ENCODE results near the gene TARDBP.
"Not testable (repeated sequence)": the region's sequence is repeated elsewhere in the genome, so short reads cannot be mapped to it uniquely, and the experiment has no call there.

The TARDBP gene

DNA sequence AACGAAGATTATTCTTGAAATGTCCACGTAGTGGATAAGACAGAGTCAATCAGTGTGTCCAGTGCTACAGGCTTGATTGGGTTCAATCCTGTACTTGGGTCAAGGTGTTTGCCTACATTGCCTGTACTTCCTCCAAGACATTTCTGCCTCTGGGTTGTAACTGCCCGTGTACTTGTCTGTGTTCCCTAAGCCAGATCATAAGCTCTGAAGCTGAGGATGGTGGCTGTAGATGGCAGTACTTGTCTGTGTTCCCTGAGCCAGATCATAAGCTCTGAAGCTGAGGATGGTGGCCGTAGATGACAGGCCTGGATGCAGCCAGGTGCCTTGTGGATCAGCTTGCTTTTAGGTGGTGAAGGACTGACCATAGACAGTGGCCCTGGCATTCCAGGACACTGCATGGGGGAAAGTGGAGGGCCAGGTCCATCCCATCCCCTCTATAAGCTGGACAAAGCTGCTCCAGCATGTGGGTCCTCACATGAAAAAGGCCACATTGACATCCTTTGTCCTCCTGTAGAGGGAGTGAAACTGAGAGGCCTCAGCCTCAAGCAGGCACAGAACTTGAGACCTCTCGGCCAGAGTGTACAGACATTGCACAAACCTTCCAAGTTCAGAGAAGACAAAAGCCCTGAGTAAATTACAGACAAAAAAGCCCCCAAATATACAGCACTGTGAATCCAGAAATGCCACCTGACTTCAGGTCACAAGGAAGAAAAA, 49.4 kb downstream of the TARDBP start:
- DNase-seq, result no peak

DNA sequence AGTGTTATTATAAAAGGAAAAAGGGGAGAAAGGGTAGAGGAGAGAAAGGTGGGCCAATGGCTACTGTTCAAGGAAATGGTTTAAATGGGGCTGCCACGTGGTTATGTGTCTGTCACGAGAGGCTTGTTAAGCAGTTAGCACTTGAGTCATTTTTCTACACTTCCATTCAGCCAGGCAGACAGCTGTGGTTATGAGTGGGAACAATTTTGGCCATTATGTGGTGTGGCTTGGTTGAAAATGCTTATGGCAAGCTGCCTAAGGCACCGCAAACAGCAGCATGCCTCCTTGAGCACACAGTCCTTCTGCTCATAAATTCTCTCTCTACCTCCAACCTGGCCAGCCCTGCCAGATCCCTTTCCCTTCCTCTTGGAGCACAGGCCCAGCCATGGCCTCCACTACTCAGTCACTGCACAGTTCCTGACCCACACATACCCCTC, 50.5 kb downstream of the TARDBP start:
- peak; percentile 54 for DNase-seq

GRCh38 chr1:11063937-11064537, 51.6 kb downstream of the TARDBP start:
- DNase-seq, result not testable (repeated sequence)

DNA sequence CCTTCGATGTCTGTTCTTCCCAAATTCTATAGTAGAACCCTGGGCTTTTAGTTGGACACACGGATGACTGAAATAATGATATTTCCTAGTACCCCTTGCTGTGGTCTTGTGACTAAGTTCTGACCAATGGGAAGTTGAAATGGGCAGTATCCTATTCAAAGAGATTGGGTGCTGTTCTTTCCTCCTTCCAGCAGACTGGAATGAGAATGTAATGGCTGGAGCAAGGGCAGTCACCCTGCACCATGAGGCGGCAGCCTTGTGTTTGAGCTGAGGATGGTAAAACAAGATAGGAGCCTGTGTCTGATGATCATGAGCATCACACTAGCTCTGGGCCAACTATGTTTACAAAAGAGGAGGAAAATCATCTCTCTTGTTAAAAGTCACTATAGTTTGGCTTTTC, 52.5 kb downstream of the TARDBP start:
- DNase-seq, result no peak

GRCh38 chr1:11065796-11066195, 53.3 kb downstream of the TARDBP start:
- no peak for DNase-seq

- no peak for DNase-seq
Measured at GRCh38 chr1:11067716-11068599, 55.5 kb downstream of the TARDBP start.

DNA sequence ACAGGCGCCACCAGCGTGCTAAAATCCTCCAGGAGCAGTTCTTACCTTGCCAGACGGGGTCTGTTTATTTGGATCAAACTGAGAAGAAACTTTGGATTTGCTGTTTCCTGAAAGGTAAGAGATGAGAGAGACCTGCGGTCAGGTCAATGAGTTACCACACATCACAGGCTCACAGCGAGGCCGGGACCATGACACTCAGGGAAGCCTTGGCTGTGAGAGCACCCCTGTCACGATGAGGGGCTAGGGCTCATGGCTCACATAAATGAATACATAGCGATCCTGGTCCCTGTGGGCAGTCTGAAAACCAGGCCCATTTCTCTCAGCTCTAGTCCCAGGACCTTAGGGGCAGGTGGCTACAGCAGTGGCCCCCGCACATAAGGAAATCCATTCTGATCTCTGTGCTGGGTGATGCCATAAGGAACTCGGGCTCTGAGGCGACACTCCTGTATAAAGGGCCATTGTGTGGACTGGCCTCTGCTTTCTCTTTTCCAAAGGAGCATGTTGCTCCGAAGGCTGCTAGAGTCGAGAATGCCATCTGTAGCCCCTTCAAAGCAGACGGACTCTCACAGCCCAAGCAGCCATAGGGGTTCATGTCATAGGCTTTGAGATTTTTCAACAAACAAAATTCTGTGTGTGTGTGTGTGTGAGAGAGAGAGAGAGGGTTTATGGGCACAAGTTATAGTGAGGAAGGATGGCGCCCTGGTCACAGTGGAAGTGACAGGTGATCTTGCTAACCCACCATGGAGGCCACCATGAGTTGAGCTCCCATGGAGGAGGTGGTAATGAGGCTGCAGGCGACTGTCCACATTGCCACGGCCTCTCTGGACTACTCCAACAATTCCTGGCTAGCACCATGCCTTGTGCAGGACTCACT, 56.4 kb downstream of the TARDBP start:
- DNase-seq, result no peak

- DNase-seq, result no peak
Measured at GRCh38 chr1:11070876-11071275, 58.4 kb downstream of the TARDBP start.

DNA sequence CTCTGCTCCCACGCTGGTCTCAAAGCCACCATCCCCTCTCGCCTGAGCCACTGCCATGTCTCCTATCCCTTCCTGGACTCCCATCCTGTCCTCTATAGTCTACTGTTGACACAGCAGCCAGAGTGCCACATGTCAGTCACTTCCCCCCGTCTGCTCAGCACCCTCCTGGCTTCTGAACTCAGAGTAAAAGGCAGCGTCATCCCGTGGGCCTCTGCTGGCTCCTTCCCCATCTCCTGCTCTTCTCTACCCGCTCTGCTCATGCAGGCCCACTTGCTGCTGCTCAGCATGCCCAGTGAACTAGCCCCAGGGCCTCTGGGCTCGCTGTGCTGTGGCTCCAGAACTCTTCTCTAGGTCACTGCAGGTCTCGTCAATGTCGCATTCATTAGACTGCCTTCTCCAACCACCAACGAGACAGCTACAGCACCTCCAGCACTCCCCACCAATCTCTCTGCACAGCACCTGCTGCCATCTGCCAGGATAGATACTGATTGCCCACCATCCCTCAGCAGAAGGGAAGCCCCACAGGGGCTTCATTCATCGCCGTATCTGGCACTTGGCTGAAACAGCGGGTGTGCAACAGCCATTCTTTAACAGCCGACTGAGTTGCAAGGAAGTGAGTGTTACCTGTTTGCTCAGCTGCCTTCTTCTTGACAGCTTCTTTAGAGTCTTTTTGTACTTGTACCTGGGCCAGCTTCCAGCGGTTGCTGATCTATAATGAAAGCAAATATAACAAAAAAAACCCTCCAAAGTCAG, 59.2 kb downstream of the TARDBP start:
- peak; percentile 91 for DNase-seq

- DNase-seq, result peak; percentile 87
Measured at GRCh38 chr1:11072216-11072917, 59.9 kb downstream of the TARDBP start.

DNA sequence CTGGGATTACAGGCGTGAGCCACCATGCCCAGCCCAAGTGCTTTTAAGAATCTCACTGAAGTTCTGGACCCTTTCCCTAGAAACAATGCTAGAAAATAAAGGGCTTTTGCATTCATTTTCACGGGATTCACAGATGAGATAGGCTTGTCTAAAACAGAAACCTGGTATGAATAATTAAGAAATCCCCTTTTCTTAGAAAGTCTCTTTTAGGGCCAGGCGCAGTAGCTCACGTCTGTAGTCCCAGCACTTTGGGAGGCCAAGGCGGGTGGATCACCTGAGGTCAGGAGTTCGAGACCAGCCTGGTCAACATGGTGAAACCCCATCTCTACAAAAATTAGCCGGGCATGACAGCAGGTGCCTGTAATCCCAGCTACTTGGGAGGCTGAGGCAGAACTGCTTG, 60.9 kb downstream of the TARDBP start:
- not testable (repeated sequence) for DNase-seq

Measured in NCI-H187 treated with DMSO at 0.1 percent for 48 hours (cell line).